Progenitor cell of endocrine pancreas (in vitro differentiated cells): ENCODE results near the gene CDK4. TPM values are rescaled to one million over a fixed set of nuclear protein-coding genes. Genes with fewer than 3 reads are reported as not detected.
"Not testable (repeated sequence)": the region's sequence is repeated elsewhere in the genome, so short reads cannot be mapped to it uniquely, and the experiment has no call there.

Experiments used
- DNase-seq: peaks from one replicate; pipeline ENCODE4 v3.0.0; 2021; ENCODE audit warnings: low spot score; ENCODE audit not compliant: unreplicated experiment
- H3K27ac Mint-ChIP-seq: 2 replicates; pipeline ENCODE4 v1.8.0; 2021; ENCODE audit warnings: mild to moderate bottlenecking, moderate library complexity, mixed read lengths
- H3K27me3 Mint-ChIP-seq: 2 replicates; pipeline ENCODE4 v1.8.0; 2021; ENCODE audit warnings: mixed read lengths
- H3K36me3 Mint-ChIP-seq: 2 replicates; pipeline ENCODE4 v1.8.0; 2022; ENCODE audit warnings: mixed read lengths; ENCODE audit not compliant: insufficient read depth
- H3K4me1 Mint-ChIP-seq: 2 replicates; pipeline ENCODE4 v1.8.0; 2021; ENCODE audit warnings: low read depth, mixed read lengths
- H3K4me3 Mint-ChIP-seq: 2 replicates; pipeline ENCODE4 v1.8.0; 2021; ENCODE audit warnings: low read depth, mild to moderate bottlenecking, moderate library complexity, mixed read lengths
- H3K9me3 Mint-ChIP-seq: 2 replicates; pipeline ENCODE4 v1.8.0; 2021; ENCODE audit warnings: low read depth, mixed read lengths
- total RNA-seq: library from RNA; stranded (reverse); gene quantifications from 2 replicates; pipeline ENCODE4 v1.2.1, GENCODE V29; 2021
- TF ChIP-seq, protein P1 (sequence below): fragments of 200-600 bp; sonication (generic); IDR thresholded peaks from one replicate; pipeline ENCODE4 v1.5.0; 2021; ENCODE audit warnings: antibody characterized with exemption, mild to moderate bottlenecking; ENCODE audit not compliant: unreplicated experiment

CDK4 gene
- total RNA-seq, 1 donor from 2014 or later, result 208 TPM

DNA sequence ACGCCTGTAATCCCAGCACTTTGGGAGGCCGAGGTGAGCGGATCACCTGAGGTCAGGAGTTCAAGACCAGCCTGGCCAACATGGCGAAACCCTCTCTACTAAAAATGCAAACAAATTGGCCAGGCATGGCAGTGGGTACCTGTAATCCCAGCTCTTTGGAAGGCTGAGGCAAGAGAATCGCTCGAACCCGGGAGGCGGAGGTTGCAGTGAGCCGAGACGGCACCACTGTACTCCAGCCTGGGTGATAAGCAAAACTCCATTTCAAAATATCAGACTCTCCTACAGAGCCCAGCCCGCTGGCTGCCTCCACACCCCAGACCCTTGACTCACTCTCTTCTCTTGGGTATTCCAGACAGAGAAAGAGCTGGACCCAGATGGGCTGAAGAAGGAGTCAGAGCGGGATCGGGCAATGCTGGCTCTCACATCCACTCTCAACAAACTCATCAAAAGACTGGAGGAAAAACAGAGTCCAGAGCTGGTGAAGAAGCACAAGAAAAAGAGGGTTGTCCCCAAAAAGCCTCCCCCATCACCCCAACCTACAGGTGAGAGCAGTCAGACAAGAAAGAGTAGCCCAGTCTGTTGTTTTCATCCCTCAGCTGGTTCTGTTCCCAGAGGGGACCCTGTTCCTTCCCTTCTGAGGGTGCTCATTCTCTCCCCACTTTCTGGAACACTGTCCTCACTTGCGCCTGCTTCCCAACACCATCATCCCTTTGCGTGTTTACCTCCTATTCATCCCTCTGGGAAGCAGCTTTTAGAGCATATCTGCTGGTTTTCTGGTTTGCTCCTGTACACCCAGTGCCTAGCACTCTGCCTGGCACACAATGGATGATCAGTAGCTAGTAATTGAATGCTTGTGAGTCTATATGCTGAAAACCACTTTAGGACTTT lies 33.2 kb downstream of the CDK4 start:
- H3K27ac Mint-ChIP-seq, result no peak overlapping the region
- H3K9me3 Mint-ChIP-seq, result no peaks in the 10 kb centered on the region
- H3K27me3 Mint-ChIP-seq, result peaks cover 13% of the 10 kb centered on the region
- TF ChIP-seq, protein P1, sequence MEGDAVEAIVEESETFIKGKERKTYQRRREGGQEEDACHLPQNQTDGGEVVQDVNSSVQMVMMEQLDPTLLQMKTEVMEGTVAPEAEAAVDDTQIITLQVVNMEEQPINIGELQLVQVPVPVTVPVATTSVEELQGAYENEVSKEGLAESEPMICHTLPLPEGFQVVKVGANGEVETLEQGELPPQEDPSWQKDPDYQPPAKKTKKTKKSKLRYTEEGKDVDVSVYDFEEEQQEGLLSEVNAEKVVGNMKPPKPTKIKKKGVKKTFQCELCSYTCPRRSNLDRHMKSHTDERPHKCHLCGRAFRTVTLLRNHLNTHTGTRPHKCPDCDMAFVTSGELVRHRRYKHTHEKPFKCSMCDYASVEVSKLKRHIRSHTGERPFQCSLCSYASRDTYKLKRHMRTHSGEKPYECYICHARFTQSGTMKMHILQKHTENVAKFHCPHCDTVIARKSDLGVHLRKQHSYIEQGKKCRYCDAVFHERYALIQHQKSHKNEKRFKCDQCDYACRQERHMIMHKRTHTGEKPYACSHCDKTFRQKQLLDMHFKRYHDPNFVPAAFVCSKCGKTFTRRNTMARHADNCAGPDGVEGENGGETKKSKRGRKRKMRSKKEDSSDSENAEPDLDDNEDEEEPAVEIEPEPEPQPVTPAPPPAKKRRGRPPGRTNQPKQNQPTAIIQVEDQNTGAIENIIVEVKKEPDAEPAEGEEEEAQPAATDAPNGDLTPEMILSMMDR, result no peak
- no peaks in the 10 kb centered on the region for H3K4me1 Mint-ChIP-seq
- peaks cover 17% of the 10 kb centered on the region for H3K36me3 Mint-ChIP-seq
- H3K4me3 Mint-ChIP-seq, result no peak overlapping the region
- DNase-seq, result no peak

DNA sequence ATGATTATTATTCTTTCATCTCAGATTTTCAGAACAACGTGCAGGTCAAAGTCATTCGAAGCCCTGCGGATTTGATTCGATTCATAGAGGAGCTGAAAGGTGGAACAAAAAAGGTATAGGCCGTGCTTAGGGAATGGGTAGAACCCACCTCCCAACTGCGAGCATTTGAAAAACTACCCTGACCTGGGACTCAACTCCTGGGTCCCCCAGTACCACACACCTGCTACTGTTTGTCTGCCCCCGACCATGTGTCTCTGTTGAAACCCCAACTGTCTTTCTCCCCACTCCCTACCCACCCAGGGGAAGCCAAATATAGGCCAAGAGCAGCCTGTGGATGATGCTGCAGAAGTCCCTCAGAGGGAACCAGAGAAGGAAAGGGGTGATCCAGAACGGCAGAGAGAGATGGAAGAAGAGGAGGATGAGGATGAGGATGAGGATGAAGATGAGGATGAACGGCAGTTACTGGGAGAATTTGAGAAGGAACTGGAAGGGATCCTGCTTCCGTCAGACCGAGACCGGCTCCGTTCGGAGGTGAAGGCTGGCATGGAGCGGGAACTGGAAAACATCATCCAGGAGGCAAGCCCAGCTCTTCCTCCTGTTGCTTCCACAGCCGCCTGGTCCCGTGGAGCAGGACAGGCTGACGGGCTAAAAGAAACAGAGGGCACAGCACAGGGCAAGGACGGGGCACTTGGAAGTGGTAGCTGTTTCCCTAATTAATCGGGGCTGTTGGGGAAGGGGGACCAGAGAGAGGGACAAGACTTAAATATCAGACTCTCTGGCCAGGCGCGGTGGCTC lies 34.1 kb downstream of the CDK4 start:
- Mint-ChIP-seq H3K4me3 (no peak overlapping the region), H3K27me3 (peaks cover 5% of the 10 kb centered on the region), H3K4me1 (no peaks in the 10 kb centered on the region), H3K36me3 (peaks cover 18% of the 10 kb centered on the region), H3K27ac (no peak overlapping the region), H3K9me3 (no peaks in the 10 kb centered on the region)
- DNase-seq, result no peak
- TF ChIP-seq, protein P1, result no peak

DNA sequence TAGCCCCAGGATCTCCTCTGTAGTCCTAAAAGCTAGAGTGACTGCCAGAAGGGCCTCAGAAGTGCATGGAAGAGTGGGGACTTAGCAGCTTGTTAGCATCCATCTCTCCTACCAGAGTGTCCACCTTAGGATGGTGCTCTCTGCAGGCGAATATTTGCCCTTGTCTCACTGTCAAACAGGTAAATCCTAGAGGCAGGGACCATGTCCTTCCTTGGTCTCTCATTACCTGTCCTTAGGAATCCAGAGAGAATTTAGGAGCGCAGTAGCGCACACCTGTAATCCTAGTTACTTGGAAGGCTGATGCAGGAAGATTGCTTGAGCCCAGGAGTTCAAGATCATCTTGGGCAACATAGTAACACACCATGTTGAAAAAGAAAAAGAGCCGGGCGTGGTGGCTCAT lies 35.0 kb downstream of the CDK4 start:
- no peak overlapping the region for H3K4me3 Mint-ChIP-seq
- peaks cover 21% of the 10 kb centered on the region for H3K36me3 Mint-ChIP-seq
- H3K27ac Mint-ChIP-seq, result no peak overlapping the region
- peaks cover under 1% of the 10 kb centered on the region for H3K9me3 Mint-ChIP-seq
- no peaks in the 10 kb centered on the region for H3K27me3 Mint-ChIP-seq
- TF ChIP-seq, protein P1, result no peak
- H3K4me1 Mint-ChIP-seq, result no peaks in the 10 kb centered on the region
- DNase-seq, result no peak

DNA sequence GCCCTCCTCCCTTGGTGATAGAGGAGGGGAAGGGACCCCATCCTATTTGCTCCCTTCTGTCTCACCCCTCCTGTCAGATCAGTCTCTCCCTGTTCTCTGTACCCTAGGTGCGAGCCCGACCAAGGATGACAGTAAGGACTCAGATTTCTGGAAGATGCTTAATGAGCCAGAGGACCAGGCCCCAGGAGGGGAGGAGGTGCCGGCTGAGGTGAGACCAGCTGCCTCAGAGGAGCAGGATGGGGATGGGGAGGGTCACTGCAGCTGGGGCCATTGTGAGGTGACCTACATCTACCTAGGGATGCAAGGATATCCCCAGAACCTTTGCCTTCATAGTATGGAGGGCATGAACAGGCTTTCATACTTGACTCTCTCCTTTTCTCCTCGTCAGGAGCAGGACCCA lies 35.8 kb downstream of the CDK4 start:
- DNase-seq, result no peak

DNA sequence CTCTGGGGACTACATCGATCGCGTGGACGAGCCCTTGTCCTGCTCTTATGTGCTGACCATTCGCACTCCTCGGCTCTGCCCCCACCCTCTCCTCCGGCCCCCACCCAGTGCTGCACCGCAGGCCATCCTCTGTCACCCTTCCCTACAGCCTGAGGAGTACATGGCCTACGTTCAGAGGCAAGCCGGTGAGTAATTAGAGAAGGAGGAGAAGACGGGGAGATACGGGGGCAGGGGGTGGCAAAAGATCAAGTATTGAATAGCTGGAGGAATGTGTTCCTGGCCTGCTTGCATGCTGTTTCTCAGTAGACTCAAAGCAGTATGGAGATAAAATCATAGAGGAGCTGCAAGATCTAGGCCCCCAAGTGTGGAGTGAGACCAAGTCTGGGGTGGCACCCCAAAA lies 36.3 kb downstream of the CDK4 start:
- H3K27me3 Mint-ChIP-seq, result no peaks in the 10 kb centered on the region
- TF ChIP-seq, protein P1, result no peak

More for the DNA sequence above, 35.8 kb downstream of the CDK4 start:
- Mint-ChIP-seq H3K36me3 (peaks cover 23% of the 10 kb centered on the region), H3K9me3 (peaks cover 4% of the 10 kb centered on the region), H3K27ac (no peak overlapping the region), H3K4me1 (no peaks in the 10 kb centered on the region), H3K4me3 (no peak overlapping the region), H3K27me3 (no peaks in the 10 kb centered on the region)
- TF ChIP-seq, protein P1, result no peak

DNA sequence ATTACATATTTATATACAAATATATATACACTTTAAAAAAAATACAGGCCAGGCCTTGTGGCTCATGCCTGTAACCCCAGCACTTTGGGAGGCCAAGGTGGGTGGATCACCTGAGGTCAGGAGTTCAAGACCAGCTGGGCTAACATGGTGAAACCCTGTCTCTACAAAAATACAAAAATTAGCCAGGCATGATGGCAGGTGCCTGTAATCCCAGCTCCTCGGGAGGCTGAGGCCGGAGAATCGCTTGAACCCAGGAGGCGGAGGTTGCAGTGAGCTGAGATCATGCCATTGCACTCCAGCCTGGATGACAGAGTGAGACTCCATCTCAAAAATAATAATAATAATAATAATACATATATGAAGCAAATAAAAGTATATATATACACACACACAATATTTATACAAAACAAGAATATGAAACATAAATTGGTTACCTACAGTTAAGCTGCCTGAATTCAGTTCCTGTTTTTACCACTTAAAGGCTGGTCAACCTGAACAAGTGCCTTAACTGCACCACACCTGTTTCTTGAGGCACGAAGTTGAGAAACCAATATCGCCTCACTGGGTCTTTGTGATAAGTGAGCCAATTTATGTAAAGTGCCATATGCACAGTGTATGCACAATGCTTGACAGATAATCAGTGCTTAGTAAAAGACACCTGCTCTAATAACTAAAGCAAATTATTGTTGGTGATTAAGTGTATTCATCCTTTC lies 36.9 kb downstream of the CDK4 start:
- not testable (repeated sequence) for H3K4me3 Mint-ChIP-seq, H3K27ac Mint-ChIP-seq, H3K9me3 Mint-ChIP-seq, H3K27me3 Mint-ChIP-seq, DNase-seq, H3K4me1 Mint-ChIP-seq
- H3K36me3 Mint-ChIP-seq, result peaks cover 27% of the 10 kb centered on the region

More for the DNA sequence above, 36.3 kb downstream of the CDK4 start:
- peaks cover 4% of the 10 kb centered on the region for H3K9me3 Mint-ChIP-seq
- no peaks in the 10 kb centered on the region for H3K4me1 Mint-ChIP-seq
- peak overlapping the region; percentile 28 for H3K27ac Mint-ChIP-seq
- DNase-seq, result no peak
- no peak overlapping the region for H3K4me3 Mint-ChIP-seq
- H3K36me3 Mint-ChIP-seq, result peaks cover 24% of the 10 kb centered on the region
